GM18511 (cell line): ENCODE measurements around the gene PPP5C.
"Not testable (repeated sequence)": the region's sequence is repeated elsewhere in the genome, so short reads cannot be mapped to it uniquely, and the experiment has no call there.

ENCODE experiments used
- ATAC-seq: cut with Tn5 transposase; IDR thresholded peaks from one replicate; pipeline ENCODE4 v1.9.1; 2021; ENCODE audit warnings: mild to moderate bottlenecking, moderate library complexity; ENCODE audit not compliant: unreplicated experiment

PPP5C gene

DNA sequence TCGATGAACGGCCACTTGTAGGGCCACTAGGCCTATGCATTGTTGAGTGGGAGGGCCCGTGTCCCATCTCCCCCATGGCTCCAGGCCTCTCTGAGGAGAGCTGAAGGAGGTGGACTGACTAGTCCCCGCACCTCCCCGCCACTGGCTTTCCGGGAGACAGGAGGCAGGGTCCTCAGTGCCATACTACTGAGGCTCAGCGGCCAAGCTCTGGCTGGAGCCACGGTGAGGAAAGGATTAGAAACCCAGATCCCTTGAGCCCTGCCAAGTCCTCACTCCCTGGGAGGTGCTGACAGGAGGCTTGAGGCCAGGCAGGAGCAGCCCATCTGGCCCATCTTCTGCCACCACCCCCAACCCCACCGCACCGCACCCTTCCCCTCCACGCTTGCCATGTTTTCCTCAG, 37.5 kb downstream of the PPP5C start:
- no peak for ATAC-seq

DNA sequence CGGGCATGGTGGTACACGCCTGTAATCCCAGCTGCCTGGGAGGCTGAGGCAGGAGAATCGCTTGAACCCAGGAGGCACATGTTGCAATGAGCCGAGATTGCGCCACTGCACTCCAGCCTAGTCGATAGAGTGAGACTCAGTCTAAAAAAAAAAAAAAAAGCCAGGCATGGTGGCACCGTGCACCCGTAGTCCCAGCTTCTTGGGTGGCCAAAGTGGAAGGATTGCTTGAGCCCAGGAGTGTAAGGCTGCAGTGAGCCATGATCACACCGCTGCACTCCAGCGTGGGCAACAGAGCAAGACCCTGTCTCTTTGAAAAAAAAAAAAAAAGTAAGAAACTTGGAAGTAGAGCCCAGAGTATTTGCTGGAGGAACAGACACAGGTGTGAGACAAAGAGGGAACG, 38.7 kb downstream of the PPP5C start:
- ATAC-seq, result no peak

DNA sequence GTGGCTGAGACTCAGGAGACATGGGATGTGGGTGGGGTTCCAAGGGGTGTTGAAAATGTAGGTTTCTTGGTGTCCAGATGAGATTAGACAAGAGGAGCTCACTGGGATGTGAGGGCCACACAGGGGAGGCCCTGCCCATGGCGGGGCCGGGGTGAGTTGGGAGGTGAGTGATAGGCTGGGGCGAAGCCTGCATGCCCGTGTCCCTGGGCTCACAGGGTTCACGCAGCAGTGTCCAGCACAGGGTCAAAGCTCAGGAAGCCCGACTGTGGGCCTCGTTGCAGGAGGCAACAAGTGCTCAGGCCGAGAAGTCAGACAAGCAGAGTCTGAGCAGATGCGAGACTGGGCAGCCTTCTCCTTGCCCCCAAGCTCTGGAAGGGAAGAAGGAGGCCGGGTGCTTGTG, 39.3 kb downstream of the PPP5C start:
- no peak for ATAC-seq

DNA sequence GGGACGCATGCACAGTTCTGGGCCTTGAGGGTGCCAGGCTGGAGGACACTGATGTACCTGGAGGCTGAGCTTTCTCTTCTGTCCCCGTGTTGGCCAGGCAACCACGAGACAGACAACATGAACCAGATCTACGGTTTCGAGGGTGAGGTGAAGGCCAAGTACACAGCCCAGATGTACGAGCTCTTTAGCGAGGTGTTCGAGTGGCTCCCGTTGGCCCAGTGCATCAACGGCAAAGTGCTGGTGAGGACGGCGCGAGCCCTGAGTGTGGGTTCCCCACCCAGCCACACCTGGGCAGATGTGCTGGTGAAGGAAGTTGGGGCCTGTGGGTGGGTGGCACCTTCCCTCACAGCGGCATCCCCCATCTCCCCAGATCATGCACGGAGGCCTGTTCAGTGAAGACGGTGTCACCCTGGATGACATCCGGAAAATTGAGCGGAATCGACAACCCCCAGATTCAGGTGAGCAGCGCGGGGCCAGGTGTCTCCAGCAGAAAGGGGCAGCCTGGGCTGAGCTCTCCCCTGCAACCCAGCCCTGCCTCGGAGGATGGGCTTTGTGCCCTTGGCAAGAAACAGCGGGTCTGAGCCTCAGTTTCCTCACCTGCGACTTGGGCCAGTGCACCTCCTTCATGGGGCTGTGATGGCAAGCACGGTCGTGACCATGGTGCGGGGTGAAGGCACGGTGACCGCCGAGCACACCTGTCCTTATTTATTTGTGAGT, 40.3 kb downstream of the PPP5C start:
- no peak for ATAC-seq

- ATAC-seq, result no peak
Measured at GRCh38 chr19:46387713-46388130, 40.8 kb downstream of the PPP5C start.

DNA sequence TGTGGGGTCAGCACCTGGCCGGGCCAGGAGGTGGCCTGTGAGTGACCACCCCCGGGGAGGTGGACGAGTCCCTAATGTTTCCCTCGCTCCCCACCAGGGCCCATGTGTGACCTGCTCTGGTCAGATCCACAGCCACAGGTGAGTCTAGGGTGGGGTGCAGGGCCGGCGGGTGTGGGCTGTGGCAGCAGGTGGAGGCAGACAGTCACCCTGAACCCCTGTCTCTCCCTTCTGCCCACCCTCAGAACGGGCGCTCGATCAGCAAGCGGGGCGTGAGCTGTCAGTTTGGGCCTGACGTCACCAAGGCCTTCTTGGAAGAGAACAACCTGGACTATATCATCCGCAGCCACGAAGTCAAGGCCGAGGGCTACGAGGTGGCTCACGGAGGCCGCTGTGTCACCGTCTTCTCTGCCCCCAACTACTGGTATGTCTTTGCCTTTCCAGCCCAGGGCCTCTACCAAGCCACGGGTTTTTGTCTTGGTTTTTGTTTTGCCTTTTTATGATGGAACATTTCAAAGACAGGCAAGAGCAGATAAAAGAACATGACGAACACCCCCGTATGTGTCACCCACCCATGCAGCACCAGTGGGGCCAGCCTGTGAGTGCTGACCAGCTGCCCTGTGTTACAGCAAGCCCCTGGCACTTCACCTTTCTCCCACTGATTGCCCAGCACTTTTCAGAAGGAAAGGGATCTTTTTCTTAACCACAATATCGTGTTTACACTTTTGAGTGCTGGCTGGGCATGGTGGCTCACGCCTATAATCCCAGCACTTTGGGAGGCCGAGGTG, 41.6 kb downstream of the PPP5C start:
- ATAC-seq, result no peak

GRCh38 chr19:46390121-46390858, 43.4 kb downstream of the PPP5C start:
- ATAC-seq, result no peak

DNA sequence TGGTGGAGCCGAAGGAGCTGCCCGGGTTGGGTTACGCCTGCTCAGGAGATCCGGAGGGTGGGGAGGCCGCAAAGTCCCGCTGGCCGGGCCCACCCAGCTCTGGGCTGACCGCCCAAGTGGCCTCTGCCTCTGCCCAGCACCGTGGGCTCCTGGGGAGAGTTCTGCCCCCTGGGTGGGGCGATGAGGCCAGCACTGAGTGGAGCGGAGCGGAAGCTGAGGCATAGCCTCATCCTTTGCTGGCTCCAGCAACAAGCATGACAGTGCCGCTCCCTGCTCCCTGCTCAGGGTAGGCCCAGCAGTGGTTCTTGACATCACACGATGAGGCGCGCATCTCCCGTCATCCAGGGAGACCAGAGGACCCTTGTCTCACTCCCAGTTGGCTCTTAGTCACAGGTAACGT, 44.0 kb downstream of the PPP5C start:
- no peak for ATAC-seq

- ATAC-seq, result no peak
Measured at GRCh38 chr19:46391296-46392251, 44.7 kb downstream of the PPP5C start.

GRCh38 chr19:46392252-46392801, 45.4 kb downstream of the PPP5C start:
- ATAC-seq, result no peak

DNA sequence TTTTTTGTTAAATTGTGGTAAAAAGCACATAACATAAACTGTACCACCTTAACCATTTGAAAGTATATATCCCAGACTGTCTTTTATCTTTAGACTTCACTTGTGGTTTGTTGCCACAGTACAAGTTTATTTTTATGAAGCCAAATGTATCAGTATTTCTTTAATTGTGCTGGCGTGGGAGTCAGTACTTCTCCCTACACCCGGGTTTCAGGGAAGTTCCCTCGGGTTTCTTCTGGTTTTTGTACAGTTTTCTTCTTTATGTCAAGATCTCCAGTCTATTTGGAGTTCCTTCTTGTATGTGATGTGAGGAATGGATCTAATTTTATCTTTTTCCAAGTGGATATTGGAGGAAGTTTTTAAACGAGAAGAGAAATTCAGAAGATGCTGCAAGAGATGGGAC, 46.0 kb downstream of the PPP5C start:
- no peak for ATAC-seq

DNA sequence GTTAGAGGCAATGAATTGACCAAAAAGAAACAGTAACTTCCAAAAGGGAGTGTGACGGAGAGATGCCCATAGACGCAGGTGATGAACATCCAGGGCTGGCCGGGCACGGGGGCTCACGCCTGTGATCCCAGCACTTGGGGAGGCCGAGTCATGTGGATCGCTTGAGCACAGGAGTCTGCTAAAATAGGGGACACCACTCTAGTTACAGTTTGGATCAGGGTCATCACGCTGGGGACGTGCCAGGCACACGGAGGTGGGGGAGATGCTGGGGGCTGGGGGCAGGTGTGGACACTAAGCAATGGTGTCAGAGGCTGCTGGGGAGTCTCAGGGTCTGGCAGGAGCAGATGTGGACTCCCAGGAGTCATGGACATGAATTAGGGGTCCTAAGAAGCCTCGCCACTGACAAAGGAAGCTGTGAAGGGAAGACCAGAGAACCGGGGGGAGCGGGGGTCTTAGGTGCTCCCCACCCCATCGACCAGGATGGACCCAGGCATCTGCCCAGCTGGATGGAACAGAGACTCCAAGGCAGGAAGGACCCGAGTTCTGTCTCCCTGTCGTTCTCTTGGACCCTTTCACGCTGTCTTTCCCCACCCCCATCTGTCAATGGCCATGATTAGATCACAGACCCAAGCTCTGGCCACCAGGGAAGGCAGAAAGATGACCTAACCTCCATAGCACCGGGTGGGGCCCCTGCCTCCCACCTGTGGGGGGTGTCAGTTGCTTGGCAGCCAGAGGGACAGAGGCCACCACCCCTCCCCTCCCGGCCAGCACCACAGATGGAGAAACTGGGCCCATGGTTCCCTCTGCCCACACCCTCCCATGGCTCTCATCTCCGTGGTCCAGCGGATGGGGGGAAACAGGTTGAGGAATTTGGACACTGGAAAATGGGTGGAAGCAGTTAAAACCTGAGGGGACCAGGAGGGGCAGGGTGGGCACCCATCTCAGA, 46.8 kb downstream of the PPP5C start:
- ATAC-seq, result no peak

GRCh38 chr19:46394402-46394797, 47.5 kb downstream of the PPP5C start:
- no peak for ATAC-seq

DNA sequence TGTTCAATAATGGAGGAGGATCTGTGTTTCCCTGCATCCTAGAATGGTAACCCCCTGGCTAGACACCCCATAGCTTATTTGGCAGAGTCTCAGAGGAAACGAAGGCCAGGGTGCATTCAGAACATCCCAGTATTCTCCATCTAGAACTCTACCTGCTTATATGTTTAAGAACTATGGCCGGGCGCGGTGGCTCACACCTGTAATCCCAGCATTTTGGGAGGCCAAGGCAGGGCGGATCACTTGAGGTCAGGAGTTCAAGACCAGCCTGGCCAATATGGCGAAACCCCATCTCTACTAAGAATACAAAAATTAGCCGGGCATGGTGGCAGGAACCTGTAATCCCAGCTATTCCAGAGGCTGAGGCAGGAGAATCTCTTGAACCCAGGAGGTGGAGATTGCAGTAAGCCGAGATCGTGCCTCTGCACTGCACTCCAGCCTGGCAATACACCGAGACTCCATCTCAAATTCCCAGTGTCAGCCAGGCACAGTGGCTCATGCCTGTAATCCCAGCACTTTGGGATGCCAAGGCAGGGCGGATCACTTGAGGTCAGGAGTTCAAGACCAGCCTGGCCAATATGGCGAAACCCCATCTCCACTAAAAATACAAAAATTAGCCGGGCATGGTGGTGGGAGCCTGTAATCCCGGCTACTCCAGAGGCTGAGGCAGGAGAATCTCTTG, 51.1 kb downstream of the PPP5C start:
- not testable (repeated sequence) for ATAC-seq

GRCh38 chr19:46402725-46403124, 55.8 kb downstream of the PPP5C start:
- no peak for ATAC-seq

DNA sequence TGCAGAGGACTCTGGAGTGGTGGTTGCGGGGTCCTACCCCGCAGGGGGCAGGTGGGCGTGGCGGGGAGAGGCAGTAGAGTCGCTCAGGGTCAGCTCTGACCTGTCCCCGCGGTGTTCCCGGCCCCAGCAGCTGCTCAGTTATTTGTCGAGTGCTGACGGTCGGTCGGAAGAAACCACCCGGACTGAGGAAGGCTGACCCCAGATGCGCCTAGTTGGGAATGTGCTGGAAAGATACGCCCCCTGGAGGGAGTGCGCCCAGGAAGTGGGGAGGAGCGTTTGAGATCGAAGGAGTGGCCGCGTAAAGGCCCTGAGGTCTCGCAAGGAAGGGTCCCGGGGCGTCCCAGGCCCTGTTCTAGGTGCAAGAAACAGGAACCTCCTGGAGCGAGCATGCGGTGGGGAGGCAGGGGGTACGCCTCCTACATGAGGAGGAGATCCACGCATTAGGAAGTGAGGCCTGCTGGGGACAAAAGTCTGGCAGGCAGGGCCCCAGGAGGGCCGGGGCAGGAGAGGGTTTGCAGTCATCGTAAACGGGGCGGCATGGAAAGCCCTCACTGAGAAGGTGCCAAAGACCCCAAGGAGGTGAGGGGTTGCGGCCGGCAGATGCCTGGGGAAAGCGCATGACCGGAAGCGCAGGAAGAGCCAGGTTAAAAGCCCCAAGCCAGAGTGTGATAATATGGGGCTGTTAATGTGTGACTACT, 57.3 kb downstream of the PPP5C start:
- ATAC-seq, result no peak

- ATAC-seq, result no peak
Measured at GRCh38 chr19:46404753-46405468, 58.0 kb downstream of the PPP5C start.
